Measurements from ENCODE around the gene GARIN5A.

GRCh38 chr19:50476907-50477238 lies 225 bp upstream of the GARIN5A start:
- TF ChIP-seq CTCF (IDR thresholded peaks at IDR 0.05) (no peak), POLR2A (IDR thresholded peaks at IDR 0.05) (no peak)
